Upper lobe of right lung (tissue), 1 donor: ENCODE measurements around the gene DNAAF8. TPM values are rescaled to one million over a fixed set of nuclear protein-coding genes. Genes with fewer than 3 reads are reported as not detected.
A peak's percentile ranks its signal among the peaks of the same experiment; 100 is the strongest.
"Not testable (repeated sequence)": the region's sequence is repeated elsewhere in the genome, so short reads cannot be mapped to it uniquely, and the experiment has no call there.

Source experiments
- ATAC-seq: fragments of 200-7000 bp; cut with Tn5 transposase; one replicate; pipeline ENCODE4 v1.9.1; 2020; ENCODE audit warnings: mild to moderate bottlenecking, moderate library complexity
- DNase-seq: peaks from one replicate; pipeline ENCODE4 v3.0.0-alpha.2; 2020
- H3K27ac ChIP-seq: fragments of 200-600 bp; one replicate; pipeline ENCODE4 v1.8.0; 2022
- H3K27me3 ChIP-seq: fragments of 200-600 bp; one replicate; pipeline ENCODE4 v1.8.0; 2022; ENCODE audit warnings: mild to moderate bottlenecking
- H3K36me3 ChIP-seq: fragments of 200-600 bp; one replicate; pipeline ENCODE4 v1.8.0; 2022
- H3K4me1 ChIP-seq: fragments of 200-600 bp; one replicate; pipeline ENCODE4 v1.8.0; 2022
- H3K4me3 ChIP-seq: fragments of 200-600 bp; one replicate; pipeline ENCODE4 v1.8.0; 2022; ENCODE audit warnings: mild to moderate bottlenecking
- H3K9me3 ChIP-seq: fragments of 200-600 bp; one replicate; pipeline ENCODE4 v1.8.0; 2022
- intact Hi-C: fragments of 100-400 bp; cut with DNase I; formaldehyde crosslinking; loops from one replicate; pipeline ENCODE4 v1.11.0; 2022
- total RNA-seq: library from RNA; stranded (reverse); fragmentation: NEBNext Ultra II Directional; extraction: Animal tissue kit (Norgen Biotek cat#: 25700); gene quantifications from one replicate; pipeline ENCODE4 v1.2.1, GENCODE V29; 2021
- TF ChIP-seq, protein P1 (sequence below): fragments of 200-600 bp; IDR thresholded peaks from one replicate; pipeline ENCODE4 v1.8.0; 2022; ENCODE audit warnings: antibody characterized with exemption
- donor health status: DM: no; HTN: yes; CAD: no; lungs with severe emphysema.

DNAAF8 gene
- total RNA-seq, 1 donor from 2014 or later: 0.58 TPM

- no peaks in the 10 kb centered on the region for H3K36me3 ChIP-seq
- ATAC-seq (no peak), DNase-seq (no peak)
- H3K27ac ChIP-seq: no peak overlapping the region
- no peaks in the 10 kb centered on the region for H3K4me1 ChIP-seq
- TF ChIP-seq, protein P1, sequence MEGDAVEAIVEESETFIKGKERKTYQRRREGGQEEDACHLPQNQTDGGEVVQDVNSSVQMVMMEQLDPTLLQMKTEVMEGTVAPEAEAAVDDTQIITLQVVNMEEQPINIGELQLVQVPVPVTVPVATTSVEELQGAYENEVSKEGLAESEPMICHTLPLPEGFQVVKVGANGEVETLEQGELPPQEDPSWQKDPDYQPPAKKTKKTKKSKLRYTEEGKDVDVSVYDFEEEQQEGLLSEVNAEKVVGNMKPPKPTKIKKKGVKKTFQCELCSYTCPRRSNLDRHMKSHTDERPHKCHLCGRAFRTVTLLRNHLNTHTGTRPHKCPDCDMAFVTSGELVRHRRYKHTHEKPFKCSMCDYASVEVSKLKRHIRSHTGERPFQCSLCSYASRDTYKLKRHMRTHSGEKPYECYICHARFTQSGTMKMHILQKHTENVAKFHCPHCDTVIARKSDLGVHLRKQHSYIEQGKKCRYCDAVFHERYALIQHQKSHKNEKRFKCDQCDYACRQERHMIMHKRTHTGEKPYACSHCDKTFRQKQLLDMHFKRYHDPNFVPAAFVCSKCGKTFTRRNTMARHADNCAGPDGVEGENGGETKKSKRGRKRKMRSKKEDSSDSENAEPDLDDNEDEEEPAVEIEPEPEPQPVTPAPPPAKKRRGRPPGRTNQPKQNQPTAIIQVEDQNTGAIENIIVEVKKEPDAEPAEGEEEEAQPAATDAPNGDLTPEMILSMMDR: no peak
- no peaks in the 10 kb centered on the region for H3K27me3 ChIP-seq
- H3K9me3 ChIP-seq: no peaks in the 10 kb centered on the region
- intact Hi-C loops: no loop called here
- no peak overlapping the region for H3K4me3 ChIP-seq
Observed at GRCh38 chr16:4783951-4784336, 49.6 kb downstream of the DNAAF8 start.

DNA sequence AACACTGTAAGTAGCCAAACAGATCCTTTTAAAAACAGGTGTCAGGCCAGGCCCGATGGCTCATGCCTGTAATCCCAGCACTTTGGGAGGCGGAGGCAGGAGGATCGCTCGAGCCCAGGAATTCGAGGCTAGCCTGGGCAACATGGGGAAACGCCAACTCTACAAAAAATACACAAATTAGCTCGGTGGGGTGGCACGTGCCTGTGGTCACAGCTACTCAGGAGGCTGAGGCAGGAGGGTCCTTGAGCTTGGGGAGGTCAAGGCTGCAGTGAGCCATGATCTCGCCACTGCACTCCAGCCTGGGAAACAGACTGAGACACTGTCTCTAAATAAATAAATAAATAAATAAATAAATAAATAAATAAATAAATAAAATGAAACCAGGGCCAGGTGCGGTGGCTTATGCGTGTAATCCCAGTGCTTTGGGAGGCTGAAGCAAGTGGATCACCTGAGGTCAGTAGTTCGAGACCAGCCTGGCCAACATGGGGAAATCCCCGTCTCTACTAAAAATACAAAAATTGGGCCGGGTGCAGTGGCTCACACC, 50.2 kb downstream of the DNAAF8 start:
- ATAC-seq, H3K36me3 ChIP-seq, H3K27me3 ChIP-seq, H3K9me3 ChIP-seq, intact Hi-C loops, H3K4me3 ChIP-seq, DNase-seq, H3K27ac ChIP-seq, H3K4me1 ChIP-seq: not testable (repeated sequence)

DNA sequence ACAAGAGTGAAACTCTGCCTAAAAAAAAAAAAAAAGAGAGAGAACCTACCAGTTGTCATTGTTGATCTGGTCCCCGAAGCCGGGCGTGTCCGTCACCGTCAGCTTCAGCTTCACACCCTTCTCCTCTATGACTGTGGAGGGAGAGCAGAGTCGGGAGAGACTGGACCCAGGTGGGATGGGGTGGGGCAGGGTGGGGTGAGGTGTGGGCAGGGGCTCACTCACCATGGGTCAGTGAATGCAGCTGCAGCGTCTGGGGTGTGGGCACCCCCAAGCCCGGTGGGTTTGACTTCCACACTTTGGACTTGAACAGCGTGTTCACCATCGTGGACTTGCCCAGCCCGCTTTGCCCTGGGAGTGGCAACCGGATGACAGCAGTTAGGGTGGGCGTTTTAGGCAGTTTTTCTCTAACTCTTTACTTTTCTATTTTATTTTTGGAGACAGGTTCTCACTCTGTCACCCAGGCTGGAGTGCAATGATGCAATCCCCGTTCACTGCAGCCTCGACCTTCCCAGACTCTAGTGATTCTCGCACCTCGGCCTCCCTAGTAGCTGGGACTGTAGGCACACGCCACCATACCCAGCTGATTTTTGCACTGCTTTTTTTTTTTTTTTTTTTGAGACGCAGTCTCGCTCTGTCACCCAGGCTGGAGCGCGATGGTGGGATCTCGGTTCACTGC, 51.6 kb downstream of the DNAAF8 start:
- Histone ChIP-seq H3K27me3 (no peaks in the 10 kb centered on the region), H3K36me3 (no peaks in the 10 kb centered on the region), H3K4me3 (no peak overlapping the region), H3K4me1 (no peaks in the 10 kb centered on the region), H3K9me3 (no peaks in the 10 kb centered on the region), H3K27ac (no peak overlapping the region)
- intact Hi-C loops: no loop called here
- TF ChIP-seq, protein P1: no peak
- ATAC-seq (no peak), DNase-seq (no peak)

DNA sequence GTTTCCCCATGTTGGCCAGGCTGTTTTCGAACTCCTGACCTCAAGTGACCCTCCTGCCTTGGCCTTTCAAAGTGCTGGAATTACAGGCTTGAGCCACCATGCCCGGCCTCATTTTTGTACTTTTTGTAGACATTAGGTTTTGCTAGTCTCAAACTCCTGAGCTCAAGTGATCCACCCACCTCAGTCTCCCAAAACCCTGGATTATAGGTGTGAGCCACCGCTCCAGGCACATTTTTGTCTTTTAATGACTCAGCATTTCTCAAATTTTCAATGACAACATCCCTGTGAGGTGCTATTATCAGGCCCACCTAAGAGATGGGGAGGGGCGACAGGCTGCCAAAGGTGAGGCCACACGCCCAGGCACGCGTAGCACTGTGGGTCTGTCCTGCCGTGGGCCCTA, 52.7 kb downstream of the DNAAF8 start:
- Histone ChIP-seq H3K27me3 (no peaks in the 10 kb centered on the region), H3K4me1 (no peaks in the 10 kb centered on the region), H3K9me3 (no peaks in the 10 kb centered on the region), H3K27ac (no peak overlapping the region), H3K4me3 (no peak overlapping the region), H3K36me3 (no peaks in the 10 kb centered on the region)
- intact Hi-C loops: no loop called here
- no peak for ATAC-seq
- TF ChIP-seq, protein P1: no peak
- DNase-seq: no peak

DNA sequence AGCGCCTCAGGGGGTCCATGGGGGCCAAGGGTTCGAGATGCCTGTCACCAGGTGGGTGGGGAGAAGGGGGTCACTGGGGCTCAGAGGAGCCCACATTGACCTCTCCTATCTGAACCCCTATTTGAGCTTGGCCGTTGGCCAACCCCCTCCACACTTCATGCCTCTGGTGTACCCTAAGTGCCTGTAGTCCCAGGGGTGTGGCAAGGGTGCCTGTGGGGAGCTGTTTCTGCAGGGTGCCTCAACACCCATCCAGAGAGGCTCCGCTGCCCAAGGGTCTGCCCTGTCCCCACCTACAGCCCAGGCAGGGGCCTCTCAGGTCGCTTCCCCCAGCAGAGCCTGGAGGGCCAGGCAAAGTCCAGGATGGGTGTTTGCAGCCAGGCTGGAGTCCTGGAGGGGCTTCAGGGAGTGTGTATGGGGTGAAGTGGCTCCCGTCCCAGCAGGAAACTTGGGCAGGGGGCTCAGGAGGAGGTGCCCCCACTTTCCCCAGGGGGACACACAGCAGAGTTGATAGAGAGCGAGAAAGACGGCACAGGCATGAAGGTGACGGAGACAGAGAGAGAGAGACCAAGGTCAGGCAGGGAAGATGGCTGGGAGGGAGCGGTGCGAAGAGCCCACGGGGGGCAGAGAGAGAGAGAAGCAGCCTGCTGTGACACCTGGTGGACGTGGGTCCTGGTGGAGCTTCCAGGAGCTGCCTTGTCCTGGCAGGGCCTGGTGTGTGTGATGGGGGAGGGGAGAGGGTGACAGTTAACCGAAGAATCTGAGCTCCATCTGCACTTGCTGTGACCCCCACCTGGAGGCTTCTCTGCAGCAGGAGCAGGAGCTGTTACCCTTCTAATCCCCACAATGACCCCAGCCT, 53.5 kb downstream of the DNAAF8 start, which contains the start of gene SEPTIN12:
TSS of gene SEPTIN12 (minus strand) at position 719 of the 856 bp plus-strand sequence. CDS start at position 19, 700 bp downstream.
- Histone ChIP-seq H3K9me3 (no peaks in the 10 kb centered on the region), H3K4me3 (no peak within 1 kb of the TSS), H3K27ac (no peak within 1 kb of the TSS), H3K4me1 (no peaks in the 10 kb centered on the region), H3K27me3 (no peaks in the 10 kb centered on the region), H3K36me3 (no peaks in the 10 kb centered on the region)
- intact Hi-C loops: no loop called here
- ATAC-seq (peak; percentile 9), DNase-seq (no peak)
- TF ChIP-seq, protein P1: no peak

- DNase-seq (no peak), ATAC-seq (peak; percentile 33)
- intact Hi-C loops: no loop called here
- no peak overlapping the region for H3K4me3 ChIP-seq
- no peaks in the 10 kb centered on the region for H3K36me3 ChIP-seq
- H3K9me3 ChIP-seq: no peaks in the 10 kb centered on the region
- no peaks in the 10 kb centered on the region for H3K4me1 ChIP-seq
- no peak overlapping the region for H3K27ac ChIP-seq
- TF ChIP-seq, protein P1: no peak
- no peaks in the 10 kb centered on the region for H3K27me3 ChIP-seq
Observed at GRCh38 chr16:4788489-4788889, 54.2 kb downstream of the DNAAF8 start.
